PC-3 (cell line): ENCODE data around the gene CEP112. TPM values are rescaled to one million over a fixed set of nuclear protein-coding genes. Genes with fewer than 3 reads are reported as not detected.

Experiments used
- ATAC-seq: fragments of 200-7000 bp; cut with Tn5 transposase; 2 replicates; pipeline ENCODE4 v1.9.1; 2020; ENCODE audit warnings: mild to moderate bottlenecking, moderate library complexity
- BruUV-seq: library from RNA; stranded (reverse); fragments of 400-500 nt; replicated peaks from 2 replicates; lab custom pipeline; 2021; lab: Mats Ljungman, UMichigan
- CTCF ChIA-PET: fragments of 300-600 bp; sonication (Branson Sonifier 250); formaldehyde crosslinking; loops from one replicate; lab custom pipeline; 2022; ENCODE audit warnings: antibody characterized with exemption; lab: Charles Lee
- POLR2A ChIA-PET: fragments of 300-600 bp; sonication (Branson Sonifier 250); formaldehyde crosslinking; loops from one replicate; lab custom pipeline; 2022; ENCODE audit warnings: antibody characterized with exemption; ENCODE audit not compliant: unreplicated experiment; lab: Charles Lee
- DNase-seq: peaks from one replicate; pipeline ENCODE4 v3.0.0-alpha.2; 2015
- H2AFZ ChIP-seq: fragments of 300-600 bp; sonication (generic); 2 replicates; pipeline ENCODE4 v1.6.0; 2016; ENCODE audit warnings: antibody characterized with exemption, low read length
- H3F3A ChIP-seq: fragments of 300-600 bp; sonication (generic); one replicate; pipeline ENCODE4 v1.6.0; 2017; ENCODE audit warnings: antibody characterized with exemption, low read length, control low read depth, mild to moderate bottlenecking; ENCODE audit not compliant: unreplicated experiment
- H3K27ac ChIP-seq: fragments of 300-600 bp; sonication (generic); 2 replicates; pipeline ENCODE4 v1.5.1; 2016; ENCODE audit warnings: mild to moderate bottlenecking, low read length
- H3K27me3 ChIP-seq: fragments of 300-600 bp; sonication (generic); 2 replicates; pipeline ENCODE4 v1.6.1; 2016; ENCODE audit warnings: low read length, mixed read lengths
- H3K36me3 ChIP-seq: fragments of 300-600 bp; sonication (generic); 2 replicates; pipeline ENCODE4 v1.6.1; 2016; ENCODE audit warnings: low read depth, mixed run types, low read length, mixed read lengths
- H3K4me1 ChIP-seq: fragments of 300-600 bp; sonication (generic); 2 replicates; pipeline ENCODE4 v1.5.1; 2016; ENCODE audit warnings: low read length; ENCODE audit not compliant: insufficient read depth
- H3K4me2 ChIP-seq: fragments of 300-600 bp; sonication (generic); 2 replicates; pipeline ENCODE4 v1.6.0; 2016; ENCODE audit warnings: low read length
- H3K4me3 ChIP-seq: fragments of 300-600 bp; sonication (generic); 2 replicates; pipeline ENCODE4 v1.5.1; 2016; ENCODE audit warnings: mild to moderate bottlenecking, low read length, mixed read lengths
- H3K79me2 ChIP-seq: fragments of 300-600 bp; sonication (generic); 2 replicates; pipeline ENCODE4 v1.6.1; 2017; ENCODE audit warnings: low read length, mixed read lengths
- H3K9ac ChIP-seq: fragments of 300-600 bp; sonication (generic); 2 replicates; pipeline ENCODE4 v1.6.0; 2016; ENCODE audit warnings: mild to moderate bottlenecking, low read length
- H3K9me2 ChIP-seq: fragments of 300-600 bp; sonication (generic); replicated peaks from 2 replicates; pipeline ENCODE4 v1.6.1; 2016; ENCODE audit warnings: mixed run types, low read length, mixed read lengths
- H3K9me3 ChIP-seq: fragments of 300-600 bp; sonication (generic); 2 replicates; pipeline ENCODE4 v1.6.1; 2016; ENCODE audit warnings: low read length, mixed read lengths
- H4K20me1 ChIP-seq: fragments of 300-600 bp; sonication (generic); 2 replicates; pipeline ENCODE4 v1.6.1; 2016; ENCODE audit warnings: low read length, mixed read lengths
- CTCF ChIP-seq: fragments of 300-600 bp; sonication (generic); conservative IDR thresholded peaks from 2 replicates; pipeline ENCODE4 v1.5.1; 2017; ENCODE audit warnings: antibody characterized with exemption, low read depth, mild to moderate bottlenecking, low read length
- EZH2 ChIP-seq: fragments of 300-600 bp; sonication (generic); IDR thresholded peaks from one replicate; pipeline ENCODE4 v1.6.1; 2017; ENCODE audit warnings: antibody characterized with exemption, mild to moderate bottlenecking, low read length; ENCODE audit not compliant: unreplicated experiment
- EZH2phosphoT487 ChIP-seq: fragments of 300-600 bp; sonication (generic); IDR thresholded peaks from 2 replicates; pipeline ENCODE4 v1.6.1; 2018; ENCODE audit warnings: mild to moderate bottlenecking, antibody characterized with exemption, low read length, borderline replicate concordance
- intact Hi-C: fragments of 100-400 bp; cut with micrococcal nuclease; formaldehyde crosslinking; loops from 2 replicates; pipeline ENCODE4 v1.9.0; 2023
- total RNA-seq: library from RNA; depleted of rRNA; stranded (reverse); fragments of >200 nt; gene quantifications from 2 replicates; pipeline ENCODE4 v1.2.3, GENCODE V29; 2014

CEP112 gene
- total RNA-seq, 1 experiment from 2014 or later = 6.5 TPM

GRCh38 chr17:65851965-65852736 lies 339.8 kb downstream of the CEP112 start:
- Histone ChIP-seq H3K4me1 (peaks cover 42% of the 10 kb centered on the region), H3F3A (peaks cover 8% of the 10 kb centered on the region), H2AFZ (no peak overlapping the region), H4K20me1 (no peaks in the 10 kb centered on the region), H3K9ac (no peak overlapping the region), H3K27ac (peak overlapping the region; percentile 84; the same call in 1 of the 2 replicates), H3K4me3 (no peak overlapping the region), H3K27me3 (no peaks in the 10 kb centered on the region), H3K4me2 (no peak overlapping the region), H3K9me3 (no peaks in the 10 kb centered on the region), H3K36me3 (no peaks in the 10 kb centered on the region), H3K79me2 (no peaks in the 10 kb centered on the region), H3K9me2 (no peaks in the 10 kb centered on the region)
- ChIA-PET CTCF (no interaction called here), POLR2A (no interaction called here)
- no peak for ATAC-seq
- TF ChIP-seq CTCF (no peak), EZH2 (no peak), EZH2phosphoT487 (no peak)
- DNase-seq = no peak
- intact Hi-C loops = no loop called here
- no TSS peak for BruUV-seq

DNA sequence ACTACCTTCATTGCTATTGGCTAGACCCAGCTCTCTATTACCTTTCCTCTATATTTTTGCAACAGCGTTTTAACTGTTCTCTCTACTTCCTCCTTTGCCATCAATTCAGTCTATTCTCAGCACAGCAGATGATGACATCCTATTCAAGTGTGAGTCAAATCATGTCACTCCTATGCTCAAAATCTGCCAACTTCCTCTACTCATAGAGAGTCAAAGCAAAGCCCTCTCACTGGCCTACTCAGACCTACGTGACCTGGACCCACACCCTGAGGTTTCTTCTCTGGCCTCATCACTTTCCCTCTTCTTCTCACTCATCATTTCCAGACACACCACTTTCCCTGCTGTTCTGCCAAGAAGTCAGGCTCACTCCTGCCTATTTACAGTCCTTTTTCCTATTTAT lies 341.4 kb downstream of the CEP112 start:
- intact Hi-C loops = no loop called here
- Histone ChIP-seq H4K20me1 (no peaks in the 10 kb centered on the region), H3K4me3 (no peak overlapping the region), H3K4me1 (peaks cover 27% of the 10 kb centered on the region), H3K9me2 (no peaks in the 10 kb centered on the region), H3K36me3 (no peaks in the 10 kb centered on the region), H3K4me2 (peak overlapping the region; percentile 45), H3K27ac (peak overlapping the region; percentile 84), H3K9ac (peak overlapping the region; percentile 17), H3F3A (peaks cover 4% of the 10 kb centered on the region), H2AFZ (0 out of 2 replicates have a peak overlapping the region, but pooled peaks have one; percentile 4), H3K9me3 (no peaks in the 10 kb centered on the region), H3K79me2 (no peaks in the 10 kb centered on the region), H3K27me3 (no peaks in the 10 kb centered on the region)
- no peak for TF ChIP-seq EZH2
- no peak for TF ChIP-seq EZH2phosphoT487
- no peak for TF ChIP-seq CTCF
- DNase-seq = peak; percentile 93
- no TSS peak for BruUV-seq
- POLR2A ChIA-PET = interaction anchor here (0.6 kb wide), 2 partner anchors 166 to 859 kb away, joined by 4 to 6 read pairs; no protein-coding TSS in a partner anchor
- CTCF ChIA-PET = no interaction called here
- peak; percentile 85 for ATAC-seq

- Histone ChIP-seq H3K79me2 (no peaks in the 10 kb centered on the region), H2AFZ (no peak overlapping the region), H3K9me3 (no peaks in the 10 kb centered on the region), H3K9ac (no peak overlapping the region), H3K27me3 (no peaks in the 10 kb centered on the region), H3K9me2 (no peaks in the 10 kb centered on the region), H3K27ac (no peak overlapping the region), H3K4me3 (no peak overlapping the region), H3K4me2 (no peak overlapping the region), H4K20me1 (no peaks in the 10 kb centered on the region), H3K4me1 (peaks cover 15% of the 10 kb centered on the region), H3F3A (peaks cover 4% of the 10 kb centered on the region), H3K36me3 (no peaks in the 10 kb centered on the region)
- TF ChIP-seq EZH2 = no peak
- TF ChIP-seq CTCF = no peak
- no peak for TF ChIP-seq EZH2phosphoT487
- no peak for DNase-seq
- no peak for ATAC-seq
- CTCF ChIA-PET = no interaction called here
- POLR2A ChIA-PET = no interaction called here
- no TSS peak for BruUV-seq
- intact Hi-C loops = no loop called here
These were observed 343.2 kb downstream of the CEP112 start for GRCh38 chr17:65848751-65849150.
